HG03442 (cell line): ENCODE data around the gene RAB11FIP5.
"Not testable (repeated sequence)": the region's sequence is repeated elsewhere in the genome, so short reads cannot be mapped to it uniquely, and the experiment has no call there.

Source experiments
- ATAC-seq: cut with Tn5 transposase; IDR thresholded peaks from one replicate; pipeline ENCODE4 v1.9.1; 2021; ENCODE audit warnings: mild to moderate bottlenecking, moderate library complexity; ENCODE audit not compliant: unreplicated experiment

The RAB11FIP5 gene

GRCh38 chr2:73112913-73113854 lies at the start of gene RAB11FIP5:
RAB11FIP5 (minus strand) TSS chr2:73112948; CDS start chr2:73112777, 171 bp downstream.
- ATAC-seq: peak; percentile 71

GRCh38 chr2:73156539-73157124 lies 43.9 kb upstream of the RAB11FIP5 start:
- no peak for ATAC-seq

- no peak for ATAC-seq
Measured at GRCh38 chr2:73142937-73143336, 30.2 kb upstream of the RAB11FIP5 start.

GRCh38 chr2:73141896-73142295 lies 29.1 kb upstream of the RAB11FIP5 start:
- no peak for ATAC-seq

GRCh38 chr2:73135236-73135635 lies 22.5 kb upstream of the RAB11FIP5 start:
- no peak for ATAC-seq

GRCh38 chr2:73134471-73134870 lies 21.7 kb upstream of the RAB11FIP5 start:
- ATAC-seq: no peak

- no peak for ATAC-seq
Measured at GRCh38 chr2:73133566-73134197, 20.9 kb upstream of the RAB11FIP5 start.

GRCh38 chr2:73131807-73132206 lies 19.1 kb upstream of the RAB11FIP5 start:
- ATAC-seq: no peak

- ATAC-seq: no peak
Measured at GRCh38 chr2:73130790-73131189, 18.0 kb upstream of the RAB11FIP5 start.

- no peak for ATAC-seq
Measured at GRCh38 chr2:73128841-73129535, 16.2 kb upstream of the RAB11FIP5 start.

- ATAC-seq: no peak
Measured at GRCh38 chr2:73122536-73122935, 9.8 kb upstream of the RAB11FIP5 start.

- ATAC-seq: not testable (repeated sequence)
Measured at GRCh38 chr2:73119611-73120239, 7.0 kb upstream of the RAB11FIP5 start.

- ATAC-seq: no peak
Measured at GRCh38 chr2:73117441-73117840, 4.7 kb upstream of the RAB11FIP5 start.

- ATAC-seq: no peak
Measured at GRCh38 chr2:73116182-73116960, 3.6 kb upstream of the RAB11FIP5 start.

- ATAC-seq: no peak
Measured at GRCh38 chr2:73114273-73114867, 1.6 kb upstream of the RAB11FIP5 start.

GRCh38 chr2:73112026-73112912 lies 479 bp downstream of the RAB11FIP5 start:
- peak; percentile 17 for ATAC-seq

- no peak for ATAC-seq
Measured at GRCh38 chr2:73111073-73112025, 1.4 kb downstream of the RAB11FIP5 start.
